Fibroblast of gingiva (primary cell): ENCODE measurements around the gene ATP9A.
A peak's percentile ranks its signal among the peaks of the same experiment; 100 is the strongest.

ENCODE experiments used
- DNase-seq: peaks from one replicate; pipeline ENCODE4 v3.0.0-alpha.2; 2011; ENCODE audit warnings: low read depth

ATP9A gene

GRCh38 chr20:51595744-51596143 lies 172.4 kb downstream of the ATP9A start:
- no peak for DNase-seq

DNA sequence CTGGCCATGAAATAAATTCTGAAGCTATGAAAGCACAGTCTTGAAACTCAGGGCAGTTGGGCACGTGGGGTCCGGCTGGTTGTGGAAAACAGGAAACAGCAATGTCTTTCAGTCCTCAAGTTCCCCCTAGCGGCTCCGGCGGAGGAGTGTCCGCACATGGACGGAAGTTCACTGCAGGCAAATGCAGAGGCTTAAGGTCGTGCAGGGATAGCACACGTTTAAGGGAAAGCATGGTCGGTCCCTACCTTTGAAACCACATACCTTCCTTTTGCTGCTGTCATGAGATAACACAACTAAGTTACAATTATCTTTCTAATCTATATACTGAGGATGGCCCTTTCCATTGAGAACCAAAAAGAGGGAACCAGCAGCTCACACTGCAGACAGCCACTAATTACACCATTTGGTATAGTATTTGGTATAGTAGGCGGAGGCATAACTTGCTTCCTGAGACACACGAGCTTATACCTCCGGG lies 173.1 kb downstream of the ATP9A start:
- DNase-seq: peak; percentile 81

DNA sequence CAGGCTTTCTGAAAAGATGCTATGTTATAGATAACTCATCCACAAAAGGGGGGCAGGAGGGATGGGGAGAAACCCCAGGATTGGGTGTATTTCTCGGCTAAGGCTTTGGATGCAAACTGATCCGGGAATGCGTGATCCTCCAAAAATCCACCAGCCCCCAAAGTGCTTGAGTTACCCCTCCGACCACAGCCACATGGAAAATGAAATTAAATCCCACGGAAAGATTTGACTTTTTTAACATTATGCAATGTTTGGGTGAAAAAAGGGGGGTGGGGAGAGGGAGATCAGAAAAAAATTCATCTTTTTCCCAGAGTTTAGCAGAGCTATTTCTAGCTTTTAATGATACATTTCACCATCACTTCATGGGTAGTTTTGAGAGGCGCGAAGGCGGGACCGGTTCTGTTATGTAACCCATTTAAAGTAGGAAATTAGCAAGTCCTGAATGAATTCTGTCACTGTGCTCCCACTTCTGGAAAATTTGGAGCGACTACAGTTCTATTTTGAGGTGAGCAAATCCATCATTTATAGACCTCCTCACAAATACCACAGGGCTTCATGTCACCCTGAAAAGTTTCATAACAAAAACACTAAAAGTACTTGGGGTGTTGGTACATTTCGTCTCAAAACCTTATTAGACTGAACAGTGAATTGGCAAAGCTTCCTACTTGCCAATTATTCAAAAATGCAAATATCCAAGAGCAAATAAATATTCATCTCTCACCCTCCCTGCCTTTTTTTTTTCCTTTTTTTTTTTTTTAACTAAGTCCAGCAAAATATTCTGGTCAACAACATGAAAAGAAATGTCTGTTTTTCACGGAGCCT lies 173.7 kb downstream of the ATP9A start:
- DNase-seq: no peak

- DNase-seq: no peak
These were observed 174.6 kb downstream of the ATP9A start for GRCh38 chr20:51593584-51593983.

- no peak for DNase-seq
These were observed 175.6 kb downstream of the ATP9A start for GRCh38 chr20:51592564-51592963.

DNA sequence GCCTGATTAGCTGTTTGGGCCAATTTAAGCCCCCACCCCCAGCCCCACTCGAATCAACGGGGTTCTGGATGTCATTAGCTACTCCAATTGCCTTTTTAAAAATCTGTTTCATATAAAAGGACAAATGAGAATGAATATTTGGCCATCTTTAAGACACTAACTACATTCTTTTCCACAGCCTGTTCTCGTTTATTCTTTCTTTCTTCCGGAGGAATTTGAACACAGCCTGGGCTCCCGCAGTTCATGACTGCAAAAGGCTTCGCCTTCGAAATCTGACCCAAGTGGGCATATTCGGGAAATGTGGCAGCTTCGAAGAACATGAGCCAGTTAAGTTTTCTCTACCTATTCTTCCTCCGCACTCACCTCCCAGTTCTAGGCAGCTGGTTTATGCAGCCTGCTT lies 176.3 kb downstream of the ATP9A start:
- DNase-seq: no peak

GRCh38 chr20:51588762-51589161 lies 179.4 kb downstream of the ATP9A start:
- no peak for DNase-seq

GRCh38 chr20:51587145-51587544 lies 181.0 kb downstream of the ATP9A start:
- no peak for DNase-seq

GRCh38 chr20:51586005-51586440 lies 182.2 kb downstream of the ATP9A start:
- peak; percentile 73 for DNase-seq

GRCh38 chr20:51585148-51585547 lies 183.0 kb downstream of the ATP9A start:
- no peak for DNase-seq

DNA sequence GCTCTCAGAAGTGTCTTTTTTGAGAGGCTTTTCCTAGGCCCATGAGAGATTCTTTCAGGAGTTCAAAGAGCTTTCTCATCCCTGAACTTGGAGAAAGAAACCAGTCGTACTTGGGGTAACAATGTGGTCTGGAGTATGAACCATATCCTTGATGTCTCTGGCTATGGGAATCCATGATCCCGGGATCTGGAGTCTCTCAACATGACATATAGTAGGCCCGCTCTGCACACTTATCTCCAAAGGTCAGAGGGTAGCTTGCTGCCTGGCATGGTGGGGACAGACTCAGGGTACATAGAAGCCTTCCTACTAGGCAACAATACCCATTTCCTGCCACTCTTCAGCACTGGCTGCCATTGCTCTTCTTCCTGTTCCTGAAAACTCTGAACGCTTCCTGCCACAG lies 183.5 kb downstream of the ATP9A start:
- DNase-seq: no peak

DNA sequence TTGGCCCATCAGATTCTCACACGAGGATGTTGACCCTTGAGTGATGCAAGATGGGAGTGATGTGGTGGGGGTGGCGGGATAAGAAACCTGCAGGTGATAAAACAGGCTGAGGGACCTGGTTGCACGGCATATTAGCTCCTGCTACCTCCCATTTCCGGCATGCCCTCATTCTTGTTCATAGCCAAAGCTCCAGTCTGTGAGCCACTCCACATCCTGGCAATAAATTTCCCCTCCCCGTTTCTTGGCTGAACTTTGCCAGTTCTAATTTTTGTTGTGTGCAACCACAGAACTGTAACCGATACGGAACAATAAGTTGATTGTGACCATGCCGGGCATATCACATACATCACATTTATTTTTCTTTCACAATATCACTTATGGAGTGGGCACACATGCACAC lies 184.1 kb downstream of the ATP9A start:
- DNase-seq: no peak

DNA sequence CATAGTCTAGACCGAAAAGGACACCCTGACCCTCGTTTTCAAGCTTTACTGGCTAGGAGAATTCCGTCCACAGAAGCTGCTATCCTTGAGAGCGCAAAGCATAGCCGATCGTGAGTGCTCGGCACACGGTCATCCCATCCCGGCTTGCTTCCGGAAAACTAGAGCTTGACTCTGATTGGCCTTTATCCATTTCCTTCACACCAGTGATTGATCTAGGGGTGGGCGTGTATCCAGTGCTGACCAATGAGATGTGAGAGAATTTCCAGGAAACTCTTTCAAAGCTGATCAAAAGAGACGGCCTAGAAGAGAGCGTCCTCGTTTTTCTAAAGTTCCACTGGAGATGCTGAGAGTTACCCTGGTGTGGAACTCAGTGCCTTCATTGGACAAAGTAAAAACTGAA lies 184.7 kb downstream of the ATP9A start:
- no peak for DNase-seq

DNA sequence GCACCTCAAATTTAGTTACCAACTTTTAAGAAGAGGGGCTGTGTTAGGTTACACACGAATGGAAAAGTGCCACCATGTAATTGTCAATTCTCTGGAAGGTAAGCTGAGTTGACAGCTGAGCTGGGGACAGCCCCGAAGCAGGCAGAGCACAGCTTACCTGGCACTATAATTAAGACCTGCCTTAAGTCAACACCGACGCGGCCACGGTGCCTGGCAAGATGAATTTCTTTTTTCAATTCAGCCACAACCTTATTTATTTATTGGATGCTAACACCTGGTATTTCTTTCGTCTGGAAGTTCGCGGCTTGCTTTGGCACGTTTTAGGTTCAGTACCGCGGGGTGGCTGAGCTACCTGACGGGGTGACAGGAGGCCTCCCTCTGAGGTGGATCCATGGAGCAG lies 185.1 kb downstream of the ATP9A start:
- no peak for DNase-seq

- no peak for DNase-seq
These were observed 186.6 kb downstream of the ATP9A start for GRCh38 chr20:51581571-51581970.

- DNase-seq: peak; percentile 33
These were observed 189.1 kb downstream of the ATP9A start for GRCh38 chr20:51579137-51579536.

DNA sequence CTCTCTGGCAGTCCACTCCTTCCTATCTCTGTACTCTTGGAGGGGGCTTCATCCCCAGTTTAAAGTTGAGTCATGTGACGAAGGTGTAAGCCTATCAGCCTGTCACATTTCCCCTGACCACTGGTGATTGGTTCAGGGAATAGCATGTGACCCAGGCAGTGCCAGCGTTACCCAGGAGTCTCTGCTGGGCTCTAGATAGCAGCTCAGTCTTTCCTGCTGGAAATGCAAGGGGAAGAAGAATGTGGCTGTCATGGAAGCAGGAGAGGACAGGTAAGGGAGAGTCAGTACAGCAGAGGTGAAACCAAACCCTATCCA lies 190.1 kb downstream of the ATP9A start:
- no peak for DNase-seq

DNA sequence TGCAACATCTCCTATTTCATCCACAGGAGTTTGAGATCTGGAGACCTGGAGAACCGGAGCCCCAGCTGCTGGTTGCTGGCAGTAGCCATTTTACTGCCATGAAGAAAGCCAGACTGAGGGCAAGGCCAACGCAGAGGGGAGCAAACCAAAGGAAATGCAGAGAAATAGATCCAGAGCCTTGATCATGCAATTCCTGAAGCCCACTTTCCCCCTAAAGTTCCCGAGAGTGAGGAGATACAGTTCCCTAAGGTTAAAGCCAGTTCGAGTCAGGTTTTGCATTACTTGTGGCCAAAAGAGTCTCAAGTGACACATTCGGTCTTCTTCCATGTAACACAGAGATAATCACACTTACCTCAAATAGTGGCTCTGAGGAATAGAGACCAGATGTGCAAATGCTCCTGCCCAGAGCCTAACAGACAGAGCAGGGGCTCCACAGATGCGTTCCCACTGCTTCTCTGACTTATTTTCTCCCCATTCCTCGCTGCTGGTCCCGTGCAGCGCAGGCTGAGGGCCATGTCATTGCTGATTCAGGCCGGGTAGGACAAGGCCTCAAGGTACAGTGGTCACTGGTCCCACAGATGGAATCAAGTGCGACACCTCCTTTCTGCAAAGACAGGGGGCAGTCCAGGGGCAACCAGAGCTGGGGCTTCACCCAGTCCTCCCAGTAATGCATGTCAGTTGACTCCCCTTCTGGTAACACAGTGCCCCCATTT lies 190.6 kb downstream of the ATP9A start:
- no peak for DNase-seq

DNA sequence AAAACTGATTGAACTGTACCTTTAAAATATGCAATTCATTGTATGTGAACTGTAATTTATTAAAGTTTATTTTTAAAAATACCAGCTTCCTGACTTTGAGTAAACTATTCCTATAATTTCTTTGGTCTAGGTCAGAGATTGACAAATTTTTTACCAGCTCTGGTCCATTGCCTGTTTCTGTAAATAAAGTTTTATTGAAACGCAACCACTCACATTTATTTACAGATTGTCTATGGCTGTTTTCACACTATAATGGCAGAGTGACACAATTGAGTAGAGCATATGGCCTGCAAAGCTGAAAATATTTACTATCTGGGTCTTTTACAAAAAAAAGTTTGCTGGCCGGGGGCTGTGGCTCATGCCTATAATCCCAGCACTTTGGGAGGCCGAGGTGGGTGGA lies 192.7 kb downstream of the ATP9A start:
- DNase-seq: no peak

DNA sequence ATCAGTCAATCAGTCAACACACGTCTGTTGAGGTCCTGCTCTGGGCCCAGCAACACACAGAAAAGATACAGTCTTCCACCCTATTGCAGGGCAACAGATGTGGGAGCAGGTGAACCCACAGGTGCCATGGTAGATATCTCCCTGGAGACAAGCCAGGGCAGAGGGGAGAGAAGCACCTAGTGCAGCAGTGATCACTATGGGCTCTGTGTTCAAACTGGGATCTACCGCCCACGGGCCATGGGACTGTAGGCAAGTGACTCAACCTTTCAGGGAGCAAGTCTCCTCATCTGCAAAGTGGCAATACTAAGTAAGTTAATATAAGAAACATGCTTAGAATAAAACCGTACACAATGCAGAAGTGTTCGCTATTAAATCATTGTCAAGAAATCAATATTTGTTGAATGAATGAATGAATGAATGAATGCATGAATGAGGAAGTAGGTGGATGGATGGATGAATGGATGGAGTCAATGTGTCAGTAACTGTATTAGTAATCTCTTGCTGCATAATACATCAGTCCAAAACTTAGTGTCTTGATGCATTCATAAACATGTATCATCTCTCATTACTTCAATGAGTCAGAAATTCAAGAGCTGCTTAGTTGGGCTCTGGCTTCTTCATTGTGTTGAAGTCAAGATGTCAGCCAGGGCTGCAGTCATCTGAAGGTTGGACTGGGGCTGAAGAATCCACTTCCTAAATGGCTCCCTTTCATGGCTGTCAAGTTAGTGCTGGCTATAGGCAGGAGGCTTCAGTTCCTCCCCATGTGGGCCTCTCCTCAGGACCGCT lies 193.7 kb downstream of the ATP9A start:
- no peak for DNase-seq

DNA sequence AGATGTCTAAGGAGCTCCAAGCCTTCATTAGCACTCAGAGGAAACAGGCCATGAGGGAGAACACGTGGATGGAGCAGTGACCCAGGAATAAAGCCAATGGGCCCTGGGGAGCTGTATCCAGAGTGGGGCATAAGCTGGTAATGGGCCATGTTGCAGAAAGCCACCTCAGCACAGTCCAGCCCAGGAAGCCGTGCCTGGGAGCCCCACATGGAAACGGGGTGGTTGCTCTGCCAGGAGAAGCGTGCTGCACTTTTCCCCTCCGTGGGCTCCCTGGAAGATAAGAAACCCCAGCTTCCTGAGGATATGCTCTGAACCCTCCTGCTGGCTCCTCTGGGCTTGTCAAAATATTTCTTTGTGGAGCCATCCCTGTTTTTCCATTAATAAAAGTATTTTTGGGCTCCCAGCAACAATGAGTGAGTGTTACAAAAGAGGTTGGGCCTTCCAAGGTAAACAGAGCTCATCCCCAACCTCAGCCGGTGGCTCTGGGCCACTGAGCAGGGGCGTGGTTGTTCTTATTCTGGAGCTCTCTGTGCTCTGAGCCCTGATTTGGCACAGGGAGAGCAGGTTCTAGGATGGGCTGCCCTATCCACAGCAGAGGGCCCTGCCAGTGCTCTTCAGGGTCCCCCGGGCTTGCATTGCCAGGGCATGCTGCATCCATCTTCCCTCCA lies 194.5 kb downstream of the ATP9A start:
- peak; percentile 41 for DNase-seq

GRCh38 chr20:51571460-51571794 lies 196.8 kb downstream of the ATP9A start:
- no peak for DNase-seq
